Erythroblast (primary cell): ENCODE results near the gene ATP1A2.
"Not testable (repeated sequence)": the region's sequence is repeated elsewhere in the genome, so short reads cannot be mapped to it uniquely, and the experiment has no call there.

Experiments used
- DNase-seq, 2 experiments: peaks; one replicate each; lab custom pipeline; 2025; lab: John Stamatoyannopoulos, UW
- GATA1 ChIP-seq: IDR thresholded peaks from 2 replicates; pipeline ENCODE4 v1.6.1; 2011; ENCODE audit warnings: low read depth, mild to moderate bottlenecking, control low read depth, low read length, moderate library complexity
- POLR2A ChIP-seq: IDR thresholded peaks from 2 replicates; pipeline ENCODE4 v1.6.1; 2011; ENCODE audit warnings: mild to moderate bottlenecking, low read length

The ATP1A2 gene

GRCh38 chr1:160116283-160117147 lies 956 bp downstream of the ATP1A2 start:
- TF ChIP-seq POLR2A (no peak), GATA1 (no peak)

GRCh38 chr1:160117300-160117699 lies 1.7 kb downstream of the ATP1A2 start:
- no peak for TF ChIP-seq POLR2A
- TF ChIP-seq GATA1 = no peak
- DNase-seq = no peak

More at GRCh38 chr1:160116283-160117147, 956 bp downstream of the ATP1A2 start:
- no peak for DNase-seq

- no peak for TF ChIP-seq POLR2A
- TF ChIP-seq GATA1 = no peak
- DNase-seq = no peak
Measured at GRCh38 chr1:160117709-160118183, 2.2 kb downstream of the ATP1A2 start.

GRCh38 chr1:160118928-160119327 lies 3.4 kb downstream of the ATP1A2 start:
- no peak for DNase-seq
- TF ChIP-seq POLR2A = no peak
- no peak for TF ChIP-seq GATA1

- TF ChIP-seq POLR2A = no peak
Measured at GRCh38 chr1:160120797-160121196, 5.2 kb downstream of the ATP1A2 start.

GRCh38 chr1:160121388-160121787 lies 5.8 kb downstream of the ATP1A2 start:
- DNase-seq = no peak
- no peak for TF ChIP-seq POLR2A
- no peak for TF ChIP-seq GATA1

More at GRCh38 chr1:160120797-160121196, 5.2 kb downstream of the ATP1A2 start:
- DNase-seq = no peak

GRCh38 chr1:160122978-160123495 lies 7.5 kb downstream of the ATP1A2 start:
- TF ChIP-seq GATA1 (no peak), POLR2A (no peak)
- DNase-seq = no peak

GRCh38 chr1:160123726-160124125 lies 8.2 kb downstream of the ATP1A2 start:
- TF ChIP-seq POLR2A (no peak), GATA1 (no peak)
- no peak for DNase-seq

- TF ChIP-seq GATA1 (no peak), POLR2A (no peak)
- no peak for DNase-seq
Measured at GRCh38 chr1:160124705-160125478, 9.3 kb downstream of the ATP1A2 start.

GRCh38 chr1:160125746-160126145 lies 10.2 kb downstream of the ATP1A2 start:
- DNase-seq = no peak
- TF ChIP-seq POLR2A (no peak), GATA1 (no peak)

GRCh38 chr1:160126342-160126741 lies 10.8 kb downstream of the ATP1A2 start:
- DNase-seq = not testable (repeated sequence)

GRCh38 chr1:160127381-160127780 lies 11.8 kb downstream of the ATP1A2 start:
- no peak for DNase-seq
- TF ChIP-seq POLR2A (no peak), GATA1 (no peak)

- no peak for TF ChIP-seq POLR2A
- no peak for TF ChIP-seq GATA1
Measured at GRCh38 chr1:160127865-160128523, 12.4 kb downstream of the ATP1A2 start.

More at GRCh38 chr1:160127865-160128523, 12.4 kb downstream of the ATP1A2 start:
- no peak for DNase-seq
